B cell (primary cell): ENCODE data around the gene MYO10.

Experiments
- CTCF ChIP-seq: fragments of 200-600 bp; IDR thresholded peaks from one replicate; pipeline ENCODE4 v1.8.0; 2022; ENCODE audit warnings: antibody characterized with exemption, mild to moderate bottlenecking
- EZH2 ChIP-seq: IDR thresholded peaks from 2 replicates; pipeline ENCODE4 v1.6.1; 2012; ENCODE audit warnings: borderline replicate concordance, low read depth, mild to moderate bottlenecking, moderate library complexity, low read length; ENCODE audit not compliant: insufficient read depth, poor library complexity, severe bottlenecking

DNA sequence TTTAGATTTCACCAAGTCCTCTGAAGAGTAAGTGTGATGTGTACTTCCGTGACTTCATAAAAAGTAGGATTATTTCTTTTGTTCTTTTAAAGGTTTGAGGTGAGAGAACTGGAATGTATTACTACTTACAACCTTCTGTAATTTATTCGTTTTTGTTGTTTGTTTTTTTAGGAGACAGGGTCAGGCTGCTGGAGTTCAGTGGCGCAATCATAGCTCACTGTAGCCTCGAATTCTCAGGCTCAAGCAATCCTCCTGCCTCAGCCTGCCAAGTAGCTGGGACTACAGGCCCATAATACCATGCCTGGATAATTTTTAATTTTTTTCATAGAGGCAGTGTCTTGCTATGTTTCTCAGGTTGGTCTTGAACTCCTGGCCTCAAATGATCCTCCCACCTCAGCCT, 251.0 kb downstream of the MYO10 start:
- TF ChIP-seq CTCF: no peak
- no peak for TF ChIP-seq EZH2
